Anterior cingulate cortex (tissue), 58 donors: ENCODE measurements around the gene RAB33A.
"Not testable (repeated sequence)": the region's sequence is repeated elsewhere in the genome, so short reads cannot be mapped to it uniquely, and the experiment has no call there.

Experiments
- DNase-seq, 58 donors: peaks; one replicate each; lab custom pipeline; 2025; lab: John Stamatoyannopoulos, UW

Gene RAB33A

GRCh38 chrX:130224810-130225209, 53.0 kb downstream of the RAB33A start:
- DNase-seq, result no peak

GRCh38 chrX:130228871-130229270, 57.1 kb downstream of the RAB33A start:
- no peak for DNase-seq

GRCh38 chrX:130231184-130231583, 59.4 kb downstream of the RAB33A start:
- not testable (repeated sequence) for DNase-seq
